Gastrocnemius medialis (tissue), 4 donors: ENCODE measurements around the gene BIRC2. TPM values are rescaled to one million over a fixed set of nuclear protein-coding genes. Genes with fewer than 3 reads are reported as not detected.

Experiments
- ATAC-seq, 2 donors: fragments of 150-250 bp; one replicate each; pipeline ENCODE4 v1.9.1; 2016
- DNase-seq, 2 donors: peaks; one replicate each; pipeline ENCODE4 v3.0.0-alpha.2; 2019
- H3K27ac ChIP-seq, 4 donors: fragments of 200-600 bp; sonication (generic); 1 replicate in 1 of 4; 2 replicates in 3 of 4; pipeline ENCODE4 v1.5.1; 2016 to 2018; ENCODE audit warnings: mild to moderate bottlenecking in 2 of 4, moderate library complexity in 1 of 4
- H3K27me3 ChIP-seq, 3 donors: fragments of 200-600 bp; sonication (generic) in 2 of 3; 1 replicate in 1 of 3; 2 replicates in 2 of 3; pipeline versions ENCODE4 v1.5.1 to v1.6.0; 2016 to 2019; ENCODE audit warnings: mild to moderate bottlenecking in 1 of 3, moderate library complexity in 1 of 3
- H3K36me3 ChIP-seq, 2 donors: fragments of 200-600 bp; sonication (generic) in 1 of 2; one replicate each; pipeline ENCODE4 v1.5.1; 2017 to 2018
- H3K4me1 ChIP-seq, 2 donors: fragments of 200-600 bp; sonication (generic) in 1 of 2; one replicate each; pipeline ENCODE4 v1.5.1; 2016 to 2017; ENCODE audit warnings: mild to moderate bottlenecking in 2 of 2
- H3K4me3 ChIP-seq, 4 donors: fragments of 200-600 bp; sonication (generic) in 3 of 4; 1 replicate in 1 of 4; 2 replicates in 3 of 4; pipeline ENCODE4 v1.5.1; 2016 to 2019; ENCODE audit warnings: mild to moderate bottlenecking in 2 of 4
- H3K9me3 ChIP-seq, 3 donors: fragments of 200-600 bp; sonication (generic) in 2 of 3; 1 replicate in 1 of 3; 2 replicates in 2 of 3; pipeline ENCODE4 v1.5.1; 2016 to 2019
- CTCF ChIP-seq, 5 experiments: fragments of 450-650 bp in 3 of 5; fragments of 200-600 bp in 2 of 5; sonication (generic) in 2 of 5; IDR thresholded peaks in 4 of 5; conservative IDR thresholded peaks in 1 of 5; 1 replicate in 4 of 5; 2 replicates in 1 of 5; pipeline ENCODE4 v1.5.1; 2016 to 2019; ENCODE audit warnings: antibody characterized with exemption in 5 of 5, mild to moderate bottlenecking in 3 of 5, moderate library complexity in 3 of 5
- POLR2A ChIP-seq, 2 donors: fragments of 450-650 bp; IDR thresholded peaks; one replicate each; pipeline ENCODE4 v1.6.1; 2017; ENCODE audit warnings: antibody characterized with exemption in 2 of 2, mild to moderate bottlenecking in 2 of 2, moderate library complexity in 2 of 2
- in situ Hi-C, 4 donors: fragments of 200-750 bp; cut with MboI; loops; one replicate each; pipeline versions ENCODE4 v1.15.0 to v1.8.0; 2017; ENCODE audit warnings: low sequenced_read_pairs in 4 of 4
- intact Hi-C: fragments of 100-400 bp; cut with DNase I; formaldehyde crosslinking; loops from one replicate; pipeline ENCODE4 v1.15.1; 2023; ENCODE audit warnings: low total_unique reads
- total RNA-seq, 4 donors: library from RNA; depleted of rRNA; stranded (reverse); fragments of >200 nt; gene quantifications; one replicate each; pipeline versions ENCODE4 v1.1.0 to v1.2.3, GENCODE V29; 2016

Gene BIRC2
- total RNA-seq, 4 donors from 2014 or later, result 30.7 to 60.3 (median 46.6) TPM

- TF ChIP-seq POLR2A (IDR thresholded peaks at IDR 0.05), result no peak
- in situ Hi-C loops (no loop called here), intact Hi-C loops (no loop called here)
- no peak for DNase-seq
- ATAC-seq, result no peak
- Histone ChIP-seq H3K4me3 (no peak overlapping the region), H3K9me3 (no peaks in the 10 kb centered on the region), H3K36me3 (no peaks in the 10 kb centered on the region), H3K27ac (no peak overlapping the region), H3K4me1 (no peaks in the 10 kb centered on the region), H3K27me3 (no peaks in the 10 kb centered on the region)
These were observed 64.1 kb downstream of the BIRC2 start for GRCh38 chr11:102411142-102411541.

GRCh38 chr11:102413497-102413896 is 66.5 kb downstream of the BIRC2 start:
- intact Hi-C loops (no loop called here), in situ Hi-C loops (no loop called here)
- Histone ChIP-seq H3K4me1 (no peaks in the 10 kb centered on the region), H3K36me3 (no peaks in the 10 kb centered on the region), H3K4me3 (no peak overlapping the region), H3K27ac (no peak overlapping the region), H3K9me3 (no peaks in the 10 kb centered on the region), H3K27me3 (no peaks in the 10 kb centered on the region)
- TF ChIP-seq CTCF (IDR thresholded peaks at IDR 0.05 in 4 of 5, conservative IDR thresholded peaks at IDR 0.05 in 1 of 5) (no peak), POLR2A (IDR thresholded peaks at IDR 0.05) (no peak)
- DNase-seq, result no peak
- no peak for ATAC-seq

GRCh38 chr11:102414559-102414958 is 67.5 kb downstream of the BIRC2 start:
- DNase-seq (no peak), ATAC-seq (no peak)
- no peaks in the 10 kb centered on the region for H3K27me3 ChIP-seq
- no peaks in the 10 kb centered on the region for H3K4me1 ChIP-seq
- in situ Hi-C loops, result no loop called here
- intact Hi-C loops, result no loop called here
- no peak overlapping the region for H3K4me3 ChIP-seq
- TF ChIP-seq POLR2A (IDR thresholded peaks at IDR 0.05), result no peak
- no peak for TF ChIP-seq CTCF (IDR thresholded peaks at IDR 0.05 in 4 of 5, conservative IDR thresholded peaks at IDR 0.05 in 1 of 5)
- no peaks in the 10 kb centered on the region for H3K36me3 ChIP-seq
- no peak overlapping the region for H3K27ac ChIP-seq
- H3K9me3 ChIP-seq, result no peaks in the 10 kb centered on the region

GRCh38 chr11:102415304-102415916 is 68.4 kb downstream of the BIRC2 start:
- intact Hi-C loops, result no loop called here
- no peak for ATAC-seq

GRCh38 chr11:102416976-102417375 is 70.0 kb downstream of the BIRC2 start:
- Histone ChIP-seq H3K9me3 (no peaks in the 10 kb centered on the region), H3K27me3 (no peaks in the 10 kb centered on the region), H3K36me3 (no peaks in the 10 kb centered on the region), H3K4me1 (peaks cover 8 to 9% of the 10 kb centered on the region in 2 donors), H3K4me3 (no peak overlapping the region), H3K27ac (no peak overlapping the region)
- DNase-seq (no peak), ATAC-seq (no peak)
- intact Hi-C loops, result no loop called here
- in situ Hi-C loops, result no loop called here
- TF ChIP-seq CTCF (IDR thresholded peaks at IDR 0.05 in 4 of 5, conservative IDR thresholded peaks at IDR 0.05 in 1 of 5) (no peak), POLR2A (IDR thresholded peaks at IDR 0.05) (no peak)

More at GRCh38 chr11:102415304-102415916, 68.4 kb downstream of the BIRC2 start:
- Histone ChIP-seq H3K27ac (no peak overlapping the region), H3K4me1 (no peaks in the 10 kb centered on the region), H3K9me3 (no peaks in the 10 kb centered on the region), H3K36me3 (no peaks in the 10 kb centered on the region), H3K27me3 (no peaks in the 10 kb centered on the region), H3K4me3 (no peak overlapping the region)
- no peak for DNase-seq
- in situ Hi-C loops, result no loop called here
- TF ChIP-seq CTCF (IDR thresholded peaks at IDR 0.05 in 4 of 5, conservative IDR thresholded peaks at IDR 0.05 in 1 of 5), result no peak
